CD4-positive, alpha-beta T cell treated with Interleukin-4 for 4 hours (primary cell): Measurements from ENCODE around the gene MAVS.

ENCODE experiments used
- DNase-seq: peaks from one replicate; pipeline ENCODE4 v3.0.0-alpha.2; 2020

Gene MAVS

GRCh38 chr20:3846740-3847428 is at the start of gene MAVS:
MAVS (plus strand) TSS chr20:3846834; CDS start chr20:3854625, 7,791 bp downstream.
- DNase-seq = peak; percentile 76

GRCh38 chr20:3797226-3797545 is 49.4 kb upstream of the MAVS start:
- DNase-seq = no peak

- DNase-seq = peak; percentile 82
Observed at GRCh38 chr20:3797592-3798372, 48.9 kb upstream of the MAVS start.

- DNase-seq = no peak
Observed at GRCh38 chr20:3798373-3798768, 48.3 kb upstream of the MAVS start.

GRCh38 chr20:3798908-3799248 is 47.8 kb upstream of the MAVS start:
- DNase-seq = no peak

- no peak for DNase-seq
Observed at GRCh38 chr20:3800256-3800877, 46.3 kb upstream of the MAVS start.

- DNase-seq = no peak
Observed at GRCh38 chr20:3800878-3801260, 45.8 kb upstream of the MAVS start.

GRCh38 chr20:3801299-3801698 is 45.3 kb upstream of the MAVS start:
- DNase-seq = no peak

GRCh38 chr20:3801846-3802245 is 44.8 kb upstream of the MAVS start:
- no peak for DNase-seq

GRCh38 chr20:3802524-3803239 is 44.0 kb upstream of the MAVS start:
- no peak for DNase-seq

- no peak for DNase-seq
Observed at GRCh38 chr20:3803289-3803688, 43.3 kb upstream of the MAVS start.

GRCh38 chr20:3803854-3804253 is 42.8 kb upstream of the MAVS start:
- no peak for DNase-seq

- DNase-seq = no peak
Observed at GRCh38 chr20:3804254-3804751, 42.3 kb upstream of the MAVS start.

- DNase-seq = no peak
Observed at GRCh38 chr20:3804781-3805180, 41.9 kb upstream of the MAVS start.

- no peak for DNase-seq
Observed at GRCh38 chr20:3808544-3808943, 38.1 kb upstream of the MAVS start.

GRCh38 chr20:3811467-3812258 is 35.0 kb upstream of the MAVS start:
- peak; percentile 96 for DNase-seq

GRCh38 chr20:3812259-3812681 is 34.4 kb upstream of the MAVS start:
- no peak for DNase-seq

GRCh38 chr20:3812975-3813847 is 33.4 kb upstream of the MAVS start:
- DNase-seq = no peak

- peak; percentile 26 for DNase-seq
Observed at GRCh38 chr20:3813848-3814581, 32.6 kb upstream of the MAVS start.

- DNase-seq = no peak
Observed at GRCh38 chr20:3814928-3815495, 31.6 kb upstream of the MAVS start.
